GM18511 (cell line): ENCODE data around the gene CLBA1.
"Not testable (repeated sequence)": the region's sequence is repeated elsewhere in the genome, so short reads cannot be mapped to it uniquely, and the experiment has no call there.

Source experiments
- ATAC-seq: cut with Tn5 transposase; IDR thresholded peaks from one replicate; pipeline ENCODE4 v1.9.1; 2021; ENCODE audit warnings: mild to moderate bottlenecking, moderate library complexity; ENCODE audit not compliant: unreplicated experiment

CLBA1 gene

DNA sequence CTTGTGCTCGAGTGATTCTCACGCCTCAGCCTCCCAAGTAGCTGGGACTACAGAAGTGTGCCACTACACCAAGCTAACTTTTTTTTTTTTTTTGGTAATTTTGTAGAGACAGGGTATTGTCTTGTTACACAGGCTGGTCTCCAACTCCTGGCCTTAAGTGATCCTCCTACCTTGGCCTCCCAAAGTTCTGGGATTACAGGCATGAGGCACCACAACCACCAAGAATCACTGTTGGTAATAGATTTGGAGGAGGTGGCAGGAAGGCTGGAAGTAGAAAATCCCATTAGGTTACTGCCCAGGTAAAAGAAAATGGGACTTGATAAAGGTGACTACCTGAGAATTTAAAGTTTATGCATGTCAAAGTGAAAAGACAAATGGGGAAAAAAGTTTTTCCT, 36.7 kb downstream of the CLBA1 start:
- no peak for ATAC-seq

DNA sequence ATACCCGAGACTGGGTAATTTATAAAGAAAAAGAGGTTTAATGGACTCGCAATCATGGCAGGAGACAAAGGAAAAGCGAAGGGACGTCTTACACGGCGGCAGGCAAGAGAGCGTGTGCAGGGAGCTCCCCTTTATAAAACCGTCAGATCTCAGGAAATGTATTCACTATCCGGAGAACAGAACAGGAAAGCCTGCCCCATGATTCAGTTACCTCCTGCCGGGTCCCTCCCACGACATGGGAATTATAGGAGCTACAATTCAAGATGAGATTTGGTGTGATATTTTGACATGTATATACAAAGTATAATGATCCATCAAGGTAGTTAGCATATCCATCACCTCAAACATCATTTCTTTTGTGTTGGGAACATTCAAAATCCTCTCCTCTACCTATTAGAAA, 37.6 kb downstream of the CLBA1 start:
- ATAC-seq: no peak

DNA sequence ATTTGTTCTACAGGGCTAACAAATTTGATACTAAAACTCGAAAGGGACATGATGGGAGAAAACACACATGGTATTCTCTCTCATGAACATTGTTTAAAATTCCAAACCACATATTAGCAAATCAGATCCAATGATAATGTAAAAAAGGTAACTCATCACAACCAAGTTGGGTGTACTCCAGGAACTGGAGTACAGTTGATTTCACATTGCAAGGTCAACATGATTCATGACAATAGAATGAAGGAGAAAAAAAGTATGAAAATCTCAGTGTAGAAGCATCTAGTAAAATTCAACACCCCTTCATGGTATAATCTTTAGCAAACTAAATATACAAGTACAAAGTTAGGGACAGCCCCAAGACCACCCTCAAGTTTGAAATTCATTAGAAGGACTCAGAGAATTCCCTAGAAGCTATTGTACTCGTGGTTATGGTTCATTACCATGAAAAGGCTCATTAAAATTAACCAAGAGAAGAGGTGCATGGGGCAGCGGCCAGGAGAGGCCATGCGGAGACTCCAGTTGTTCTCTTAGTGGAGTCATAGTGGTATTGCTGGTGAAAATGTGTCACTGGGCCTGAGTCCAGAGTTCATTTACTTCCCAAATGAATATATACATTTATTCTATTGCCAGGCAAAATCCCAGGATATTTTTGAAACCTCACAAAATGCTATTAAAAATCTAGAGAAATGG, 38.3 kb downstream of the CLBA1 start:
- ATAC-seq: no peak

DNA sequence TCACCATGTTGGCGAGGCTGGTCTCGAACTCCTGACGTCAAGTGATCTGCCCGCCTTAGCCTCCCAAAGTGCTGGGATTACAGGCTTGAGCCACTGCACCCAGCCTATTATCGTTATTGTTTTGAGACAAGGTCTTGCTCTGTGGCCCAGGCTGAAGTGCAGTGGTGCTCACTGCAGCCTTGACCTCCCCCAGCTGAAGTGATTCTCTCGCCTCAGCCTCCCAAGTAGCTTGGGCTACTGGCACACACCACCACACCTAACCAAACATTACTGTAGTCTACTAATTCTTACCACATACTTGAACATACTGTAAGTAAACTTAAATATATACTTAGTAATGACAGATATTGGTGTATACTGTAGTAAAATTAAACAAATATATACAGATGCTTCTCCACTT, 39.8 kb downstream of the CLBA1 start:
- no peak for ATAC-seq

DNA sequence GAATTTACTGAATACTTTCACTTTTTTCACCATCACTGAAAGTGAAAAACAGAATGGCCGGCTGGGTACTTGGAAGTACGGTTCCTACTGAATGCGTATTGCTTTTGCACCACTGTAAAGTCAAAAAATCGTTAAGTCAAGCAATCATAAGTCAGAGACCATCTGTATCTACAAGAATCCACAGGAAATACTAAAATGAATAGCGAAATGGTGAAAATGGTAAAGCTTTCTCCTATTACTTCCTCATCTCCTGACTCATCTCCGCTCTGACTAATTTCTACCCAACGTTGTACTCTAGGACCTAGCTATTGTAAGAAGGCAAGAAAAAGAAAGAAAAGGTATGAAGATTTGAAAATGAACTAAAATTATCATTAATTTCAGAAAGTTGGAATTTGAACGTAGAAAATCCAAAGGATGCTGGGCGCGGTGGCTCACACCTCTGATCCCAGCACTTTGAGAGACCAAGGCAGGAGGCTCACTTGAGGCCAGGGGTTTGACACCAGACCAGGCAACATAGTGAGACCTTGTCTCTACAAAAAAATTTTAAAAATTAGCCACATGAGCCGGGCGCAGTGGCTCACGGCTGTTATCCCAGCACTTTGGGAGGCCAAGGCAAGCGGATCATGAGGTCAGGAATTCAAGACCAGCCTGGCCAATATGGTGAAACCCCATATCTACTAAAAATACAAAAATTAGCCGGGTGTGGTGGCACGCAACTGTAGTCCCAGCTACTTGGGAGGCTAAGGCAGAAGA, 40.6 kb downstream of the CLBA1 start:
- ATAC-seq: no peak

DNA sequence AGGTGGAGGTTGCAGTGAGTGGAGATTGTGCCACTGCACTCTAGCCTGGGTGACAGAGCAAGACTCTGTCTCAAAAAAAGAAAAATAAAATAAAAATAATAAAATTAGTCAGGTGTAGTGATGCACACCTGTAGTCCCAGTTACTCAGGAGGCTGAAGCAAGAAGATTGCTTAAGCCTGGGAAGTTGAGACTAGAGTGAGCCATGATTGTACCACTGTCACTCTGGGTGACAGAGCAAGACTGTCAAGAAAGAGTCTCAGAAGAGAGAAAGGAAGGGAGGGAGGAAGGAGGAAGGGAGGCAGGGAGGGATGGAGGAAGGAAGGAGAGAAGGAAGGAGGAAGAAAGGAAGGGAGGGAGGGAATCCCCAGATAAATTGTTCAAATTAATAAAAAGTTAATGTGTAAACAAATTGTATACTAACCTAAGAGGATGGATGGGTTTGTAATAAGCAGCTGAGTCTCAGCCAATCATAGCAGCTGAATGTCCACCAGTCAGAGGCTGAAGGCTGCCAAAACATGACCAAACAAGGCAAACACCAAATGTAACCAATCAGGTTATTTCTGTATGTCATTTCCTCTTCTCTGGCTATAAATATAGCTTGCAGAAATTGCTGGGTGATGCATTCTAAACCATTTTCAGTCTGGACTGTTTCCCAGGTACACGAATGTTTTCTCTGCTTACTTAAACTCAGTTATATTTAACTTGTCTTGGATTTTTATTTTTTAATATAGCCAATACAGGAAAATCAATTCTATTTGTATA, 41.4 kb downstream of the CLBA1 start:
- ATAC-seq: no peak

DNA sequence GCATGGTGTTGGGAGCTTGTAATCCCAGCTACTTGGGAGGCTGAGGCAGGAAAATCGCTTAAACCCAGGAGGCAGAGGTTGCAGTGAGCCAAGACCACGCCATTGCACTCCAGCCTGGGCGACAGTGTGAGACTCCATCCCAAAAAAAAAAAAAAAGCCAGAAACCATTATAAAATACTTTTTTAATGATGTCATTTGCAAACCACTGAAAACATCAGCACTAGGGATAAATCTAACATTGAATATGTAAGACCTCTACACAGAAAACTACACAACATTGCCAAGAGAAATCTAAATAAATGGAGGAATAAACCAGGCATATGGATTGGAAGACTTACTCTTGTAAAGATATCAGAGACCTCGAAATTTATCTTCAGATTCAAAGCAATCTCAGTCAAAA, 42.1 kb downstream of the CLBA1 start:
- ATAC-seq: not testable (repeated sequence)

DNA sequence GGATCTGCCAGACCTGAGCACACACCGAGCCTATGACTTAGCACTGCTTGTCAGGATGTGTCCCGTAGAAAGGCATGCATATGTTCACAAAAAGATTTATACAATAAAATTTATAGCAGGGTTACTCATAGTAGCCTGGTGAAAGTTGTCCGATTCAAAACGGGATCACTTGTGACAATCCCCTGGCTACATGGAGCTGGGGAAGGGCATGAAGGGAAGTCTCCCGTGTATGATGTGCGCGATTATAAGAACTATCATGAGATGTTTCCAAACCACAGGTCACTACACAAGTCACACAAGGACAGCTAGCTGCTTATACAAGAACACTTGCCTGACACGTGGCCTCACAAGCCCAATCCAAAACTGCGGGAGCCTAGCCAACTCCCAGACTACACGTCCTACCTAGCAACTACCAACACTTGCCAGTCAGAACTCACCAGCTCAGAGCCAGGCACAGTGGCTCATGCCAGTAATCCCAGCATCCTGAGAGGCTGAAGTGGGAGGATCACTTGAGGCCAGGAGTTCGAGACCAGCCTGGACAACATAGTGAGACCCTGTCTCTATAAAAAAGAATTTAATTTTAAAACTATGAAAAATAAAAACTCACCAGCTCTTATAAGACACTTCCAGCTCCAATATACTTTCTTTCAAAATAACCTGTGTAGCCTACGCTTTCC, 42.8 kb downstream of the CLBA1 start:
- ATAC-seq: no peak

DNA sequence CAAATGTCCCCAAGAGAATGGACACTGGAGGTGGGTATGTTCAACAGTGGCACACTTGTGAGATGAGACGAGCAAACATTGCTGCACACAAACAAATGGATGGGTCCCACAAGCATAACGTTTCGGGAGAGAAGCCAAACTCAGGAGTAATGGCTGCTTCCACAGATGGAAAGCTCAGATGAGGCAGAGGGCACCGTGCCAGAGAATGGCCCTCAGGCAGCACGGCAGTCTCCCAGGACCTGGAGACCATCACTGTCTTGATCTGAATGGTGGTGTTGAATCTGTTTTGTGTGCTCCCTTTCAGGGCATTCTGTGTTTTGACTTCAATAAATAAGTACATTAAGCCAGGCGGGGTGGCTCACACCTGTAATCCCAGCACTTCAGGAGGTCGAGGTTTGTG, 43.8 kb downstream of the CLBA1 start:
- no peak for ATAC-seq

DNA sequence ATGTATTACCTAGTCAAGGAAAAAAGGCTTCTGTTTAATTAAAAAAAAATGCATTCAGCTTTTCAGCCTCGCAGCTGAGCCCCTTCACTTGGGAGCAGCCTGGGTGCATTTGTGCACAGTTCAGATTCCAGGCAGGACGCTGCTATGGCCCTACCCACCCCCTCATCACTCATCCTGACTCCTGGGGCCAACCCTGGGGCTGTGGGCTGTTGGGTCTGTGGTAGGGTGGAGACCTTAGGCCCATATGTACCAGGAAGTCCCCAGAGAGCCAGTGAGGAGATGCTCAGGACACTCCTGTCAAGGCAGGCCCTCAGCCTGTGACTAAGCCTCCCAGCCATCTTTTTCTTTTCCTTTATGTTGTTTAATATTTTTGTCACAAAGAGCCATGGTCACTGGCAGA, 44.6 kb downstream of the CLBA1 start:
- no peak for ATAC-seq

DNA sequence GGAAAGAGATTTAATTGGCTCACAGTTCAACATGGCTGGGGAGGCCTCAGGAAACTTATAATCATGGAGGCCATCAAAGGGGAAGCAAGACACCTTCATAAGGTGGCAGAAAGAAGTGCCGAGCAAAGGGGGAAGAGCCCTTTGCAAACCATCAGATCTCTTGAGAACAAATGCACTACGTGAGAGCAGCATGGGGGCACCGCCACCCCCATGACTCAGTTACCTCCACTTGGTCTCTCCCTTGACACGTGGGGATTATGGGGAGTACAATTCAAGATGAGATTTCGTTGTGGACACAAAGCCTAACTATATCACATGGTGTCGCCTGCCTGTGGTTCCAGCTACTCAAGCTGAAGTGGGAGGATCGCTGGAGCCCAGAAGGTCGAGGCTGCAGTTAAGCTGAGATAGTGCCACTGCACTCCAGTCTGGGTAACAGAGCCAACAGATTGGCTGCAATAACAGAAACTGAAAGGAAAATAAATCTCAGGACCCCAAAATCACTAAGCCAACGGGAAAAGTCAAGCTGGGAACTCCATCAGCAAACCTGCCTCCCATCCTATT, 45.3 kb downstream of the CLBA1 start:
- ATAC-seq: no peak

DNA sequence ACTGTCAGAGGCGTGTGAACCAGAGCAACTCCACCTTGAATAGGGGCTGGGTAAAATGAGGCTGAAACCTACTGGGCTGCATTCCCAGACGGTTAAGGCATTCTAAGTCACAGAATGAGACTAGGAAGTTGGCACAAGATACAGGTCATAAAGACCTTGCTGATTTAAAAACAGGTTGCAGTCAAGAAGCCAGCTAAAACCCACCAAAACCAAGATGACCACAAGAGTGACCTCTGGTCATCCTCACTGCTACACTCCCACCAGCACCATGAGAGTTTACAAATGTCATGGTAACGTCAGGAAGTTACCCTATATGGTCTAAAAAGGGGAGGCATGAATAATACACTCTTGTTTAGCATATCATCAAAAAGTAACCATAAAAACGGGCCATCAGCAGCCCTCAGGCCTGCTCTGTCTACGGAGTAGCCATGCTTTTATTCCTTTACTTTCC, 46.9 kb downstream of the CLBA1 start:
- ATAC-seq: not testable (repeated sequence)

DNA sequence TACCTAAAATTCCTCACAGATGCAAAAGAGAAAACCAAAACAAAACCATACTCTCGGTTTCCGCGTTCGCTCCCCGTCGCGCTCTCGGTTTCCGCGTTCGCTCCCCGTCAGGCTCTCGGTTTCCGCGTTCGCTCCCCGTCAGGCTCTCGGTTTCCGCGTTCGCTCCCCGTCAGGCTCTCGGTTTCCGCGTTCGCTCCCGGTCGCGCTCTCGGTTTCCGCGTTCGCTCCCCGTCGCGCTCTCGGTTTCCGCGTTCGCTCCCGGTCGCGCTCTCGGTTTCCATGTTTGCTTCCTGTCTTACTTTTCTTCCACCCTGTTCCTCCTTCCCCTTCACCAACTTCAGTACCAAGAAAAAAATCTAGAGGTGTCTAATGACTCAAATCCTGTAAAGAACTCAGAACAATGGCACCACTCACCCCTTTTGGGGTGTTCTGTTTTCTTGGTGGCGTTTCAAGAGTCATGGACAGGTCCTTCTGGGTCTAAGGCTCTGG, 47.9 kb downstream of the CLBA1 start:
- not testable (repeated sequence) for ATAC-seq

DNA sequence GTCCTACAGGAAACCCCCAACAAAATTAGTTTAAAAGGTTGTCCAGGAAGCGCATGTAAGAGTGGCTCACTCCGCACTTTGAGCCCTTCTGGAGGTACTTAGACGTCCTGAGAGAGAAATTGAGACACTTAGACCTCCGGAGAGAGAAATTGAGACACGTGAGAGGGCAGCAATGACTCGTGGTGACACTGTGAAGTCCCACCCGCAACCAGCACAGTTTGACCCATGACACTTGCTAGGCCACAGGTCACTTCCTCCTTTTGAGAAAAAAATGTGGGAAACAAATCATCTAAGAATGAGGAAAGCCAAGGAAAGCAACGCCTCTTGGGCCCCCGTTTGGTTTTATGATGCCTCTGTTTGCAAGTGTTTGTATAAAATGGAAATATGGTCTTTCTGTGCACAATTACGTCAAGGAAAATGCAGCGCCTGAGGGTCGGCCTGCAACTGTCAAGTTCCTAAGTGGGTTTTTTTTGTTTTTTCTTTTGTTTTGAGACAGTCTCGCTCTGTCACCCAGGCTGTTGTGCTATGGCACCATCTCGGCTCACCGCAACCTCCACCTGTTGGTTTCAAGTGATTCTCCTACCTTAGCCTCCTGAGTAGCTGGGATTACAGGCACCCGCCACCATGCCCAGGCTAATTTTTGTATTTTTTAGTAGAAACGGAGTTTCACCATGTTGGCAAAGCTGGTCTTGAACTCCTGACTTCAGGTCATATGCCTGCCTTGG, 48.9 kb downstream of the CLBA1 start:
- no peak for ATAC-seq

DNA sequence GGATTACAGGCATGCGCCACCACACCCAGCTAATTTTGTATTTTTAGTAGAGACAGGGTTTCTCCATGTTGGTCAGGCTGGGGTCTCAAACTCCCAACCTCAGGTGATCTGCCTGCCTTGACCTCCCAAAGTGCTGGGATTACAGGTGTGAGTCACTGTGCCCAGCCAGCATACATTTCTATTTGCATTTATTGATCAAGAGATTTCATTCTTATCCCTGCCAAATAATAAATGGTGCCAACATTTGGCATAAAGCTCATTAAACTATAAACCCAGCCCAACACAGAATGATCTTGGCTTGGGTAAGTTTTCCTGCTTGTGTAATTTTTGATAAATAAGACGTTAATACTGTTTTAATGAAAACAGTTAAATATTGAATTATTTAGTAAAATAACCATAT, 50.0 kb downstream of the CLBA1 start:
- not testable (repeated sequence) for ATAC-seq

DNA sequence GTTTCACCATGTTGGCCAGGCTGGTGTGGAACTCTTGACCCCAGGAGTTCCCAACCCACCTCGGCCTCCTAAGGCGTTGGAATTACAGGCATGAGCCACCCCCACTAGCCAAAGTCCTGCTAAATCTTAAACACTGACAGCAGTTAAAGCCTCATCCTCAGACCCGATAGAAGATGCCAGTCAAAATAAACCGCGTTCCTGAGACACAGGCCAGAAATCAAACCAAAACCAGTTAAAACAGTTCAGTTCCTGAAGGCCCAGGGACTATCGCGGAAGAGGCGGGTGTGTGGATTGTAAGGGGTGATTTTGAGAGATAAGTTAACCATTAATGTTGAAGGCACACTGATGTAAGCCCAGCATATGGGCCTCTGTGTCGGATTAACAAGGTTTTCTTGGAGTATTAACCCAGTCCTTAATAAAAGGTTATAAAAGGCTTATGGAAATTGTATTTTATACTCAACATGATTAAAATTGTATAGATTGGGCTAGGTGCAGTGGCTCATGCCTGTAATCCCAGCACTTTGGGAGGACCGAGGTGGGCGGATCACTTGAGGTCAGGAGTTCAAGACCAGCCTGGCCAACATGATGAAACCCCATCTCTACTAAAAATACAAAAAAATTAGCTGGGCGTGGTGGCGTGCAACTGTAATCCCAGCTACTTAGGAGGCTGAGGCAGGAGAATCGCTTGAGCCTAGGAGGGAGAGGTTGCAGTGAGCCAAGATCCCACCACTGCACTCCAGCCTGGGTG, 54.0 kb downstream of the CLBA1 start:
- ATAC-seq: no peak

DNA sequence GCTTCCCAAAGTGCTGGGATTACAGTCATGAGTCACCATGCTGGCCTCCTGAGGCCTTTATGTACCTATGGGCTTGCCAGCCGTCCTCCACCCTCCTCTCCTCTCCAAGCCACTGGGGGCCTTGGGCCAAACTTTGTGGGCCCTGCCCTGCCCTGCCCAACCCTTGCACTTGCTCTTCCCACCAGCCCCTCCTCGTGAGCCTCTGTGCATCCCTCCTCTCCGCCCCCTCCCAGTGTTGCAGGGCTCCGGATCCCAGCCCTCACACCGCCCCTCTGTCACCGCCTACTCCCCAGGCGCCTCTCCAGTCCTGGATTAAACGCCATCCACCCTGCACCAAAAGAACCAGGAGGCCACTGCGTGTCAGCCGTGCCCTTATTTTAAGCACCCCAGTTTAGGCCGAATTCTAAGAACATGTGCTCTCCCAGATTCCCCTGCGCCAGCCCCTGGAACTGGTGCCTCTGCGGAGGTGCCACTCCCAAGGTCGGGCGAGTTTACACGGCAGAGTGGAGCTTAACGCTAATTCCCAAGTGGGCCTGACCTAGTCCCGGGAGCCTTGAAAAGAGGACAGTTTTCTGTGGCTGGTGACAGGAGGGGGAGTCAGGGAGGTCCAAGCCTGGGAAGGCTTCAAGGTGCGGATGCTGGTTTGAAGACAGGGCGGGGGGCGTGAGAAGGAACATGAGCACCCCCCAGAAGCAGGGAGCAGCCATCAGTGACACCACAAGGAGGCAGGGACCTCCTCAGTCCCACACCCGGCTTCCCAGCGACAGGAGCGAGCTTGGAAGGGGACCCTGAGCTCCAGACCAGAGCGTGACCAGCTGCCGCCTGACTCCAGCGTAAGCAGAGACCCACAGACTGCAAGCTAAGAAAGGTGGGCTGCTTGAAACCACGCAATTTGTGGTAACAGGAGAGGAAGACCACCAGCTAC, 56.5 kb downstream of the CLBA1 start:
- no peak for ATAC-seq

DNA sequence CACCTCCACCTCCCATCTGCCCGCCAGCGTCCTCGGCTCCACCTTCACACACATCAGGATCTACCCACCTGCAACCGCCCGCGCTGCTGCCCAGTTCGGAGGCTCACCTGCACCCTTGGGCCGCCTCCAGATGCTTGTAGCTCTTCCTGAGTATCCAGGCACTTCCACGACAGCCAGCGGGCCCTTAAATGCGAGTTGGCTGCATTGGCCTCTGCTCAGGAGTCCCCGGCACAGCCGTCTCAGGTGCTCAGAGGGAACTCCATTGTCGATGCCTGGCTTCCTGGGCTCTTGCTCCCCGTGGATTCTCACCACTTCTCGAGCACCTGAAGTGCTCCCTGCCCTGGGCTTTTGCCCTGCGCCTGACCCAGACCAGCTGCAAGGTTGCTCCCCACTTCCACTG, 57.2 kb downstream of the CLBA1 start:
- ATAC-seq: no peak
